Memory B cell (primary cell): Measurements from ENCODE around the gene GDPD4.

Experiments
- ATAC-seq: fragments of 150-1000 bp; cut with Tn5 transposase; 2 replicates; pipeline ENCODE4 v1.10.0; 2021; ENCODE audit warnings: low read depth, mild to moderate bottlenecking, moderate library complexity
- DNase-seq, 2 donors: peaks; one replicate each; pipeline ENCODE4 v3.0.0; 2022; ENCODE audit warnings: low spot score in 2 of 2
- H3K27ac Mint-ChIP-seq: one replicate; pipeline ENCODE4 v1.8.0; 2022; ENCODE audit warnings: mild to moderate bottlenecking, moderate library complexity, mixed read lengths
- H3K27me3 Mint-ChIP-seq: one replicate; pipeline ENCODE4 v1.8.0; 2022; ENCODE audit warnings: mixed read lengths
- H3K36me3 Mint-ChIP-seq: one replicate; pipeline ENCODE4 v1.8.0; 2022; ENCODE audit warnings: mild to moderate bottlenecking, mixed read lengths
- H3K4me1 Mint-ChIP-seq: one replicate; pipeline ENCODE4 v1.8.0; 2022; ENCODE audit warnings: mixed read lengths
- H3K4me3 Mint-ChIP-seq: one replicate; pipeline ENCODE4 v1.8.0; 2022; ENCODE audit warnings: mild to moderate bottlenecking, moderate library complexity, mixed read lengths
- H3K9me3 Mint-ChIP-seq: one replicate; pipeline ENCODE4 v1.8.0; 2022; ENCODE audit warnings: mixed read lengths

The GDPD4 gene

DNA sequence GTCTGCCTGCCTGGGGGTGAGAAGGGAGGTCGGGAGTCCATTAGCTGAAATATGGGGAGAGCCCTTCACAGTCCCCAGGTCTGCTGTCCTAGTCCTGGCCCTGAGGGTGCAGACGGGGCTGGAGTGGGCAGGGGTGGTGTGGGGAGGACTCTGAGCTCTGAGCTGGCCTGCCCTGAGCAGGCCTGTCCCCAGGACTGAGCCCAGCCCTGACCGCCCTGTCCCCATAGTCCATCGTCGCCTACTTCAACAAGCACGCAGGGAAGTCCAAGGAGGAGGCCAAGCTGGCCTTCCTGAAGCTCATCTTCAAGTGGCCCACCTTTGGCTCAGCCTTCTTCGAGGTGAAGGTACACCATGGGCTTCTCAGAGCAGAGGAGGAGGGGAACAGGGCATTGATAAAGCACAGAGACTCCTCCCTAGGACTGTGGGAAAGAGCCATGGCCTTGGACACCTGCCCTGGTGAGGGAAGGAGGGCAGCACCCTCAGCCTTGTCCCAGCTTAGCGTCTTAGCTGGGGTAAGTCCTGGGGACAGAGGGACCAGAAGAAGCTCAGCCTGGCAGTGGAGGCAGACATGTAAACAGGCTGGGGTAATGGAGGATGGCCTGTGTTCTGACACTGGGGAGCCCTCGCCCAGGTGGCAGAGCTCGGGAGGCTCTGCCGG lies 89.8 kb downstream of the GDPD4 start:
- H3K4me3 Mint-ChIP-seq: no peak overlapping the region
- no peaks in the 10 kb centered on the region for H3K36me3 Mint-ChIP-seq
- no peak overlapping the region for H3K27ac Mint-ChIP-seq
- no peak for ATAC-seq
- H3K4me1 Mint-ChIP-seq: no peaks in the 10 kb centered on the region
- DNase-seq: no peak
- no peaks in the 10 kb centered on the region for H3K9me3 Mint-ChIP-seq
- H3K27me3 Mint-ChIP-seq: peaks cover 10% of the 10 kb centered on the region

- no peak for ATAC-seq
- no peak for DNase-seq
Measured at GRCh38 chr11:77211040-77211451, 90.4 kb downstream of the GDPD4 start.

DNA sequence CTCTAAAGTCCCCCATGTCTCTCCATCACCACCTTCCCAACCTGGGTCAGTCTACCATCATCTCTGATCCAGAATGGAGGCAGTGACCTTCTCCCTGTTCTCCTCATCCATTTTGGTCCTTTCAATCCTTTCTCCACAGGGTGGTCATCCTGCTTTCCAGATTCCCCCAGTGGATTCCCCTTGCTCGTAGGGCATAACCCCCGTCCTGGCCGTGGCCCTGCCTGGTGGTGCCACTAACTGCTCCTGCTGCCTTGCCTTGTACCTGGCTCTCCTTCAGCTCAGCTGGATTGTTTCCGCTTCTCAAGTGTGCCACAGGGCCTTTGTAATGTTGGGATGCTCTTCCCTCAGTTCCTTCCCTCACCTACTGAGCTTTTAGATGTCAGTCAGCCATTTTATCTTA lies 91.8 kb downstream of the GDPD4 start:
- no peak overlapping the region for H3K4me3 Mint-ChIP-seq
- ATAC-seq (no peak), DNase-seq (no peak)
- H3K27me3 Mint-ChIP-seq: peaks cover 10% of the 10 kb centered on the region
- no peaks in the 10 kb centered on the region for H3K4me1 Mint-ChIP-seq
- H3K9me3 Mint-ChIP-seq: no peaks in the 10 kb centered on the region
- H3K27ac Mint-ChIP-seq: no peak overlapping the region
- no peaks in the 10 kb centered on the region for H3K36me3 Mint-ChIP-seq

More at GRCh38 chr11:77211040-77211451, 90.4 kb downstream of the GDPD4 start:
- no peaks in the 10 kb centered on the region for H3K36me3 Mint-ChIP-seq
- H3K4me1 Mint-ChIP-seq: no peaks in the 10 kb centered on the region
- no peak overlapping the region for H3K27ac Mint-ChIP-seq
- peaks cover 10% of the 10 kb centered on the region for H3K27me3 Mint-ChIP-seq
- H3K4me3 Mint-ChIP-seq: no peak overlapping the region
- no peaks in the 10 kb centered on the region for H3K9me3 Mint-ChIP-seq

- H3K36me3 Mint-ChIP-seq: no peaks in the 10 kb centered on the region
- H3K4me3 Mint-ChIP-seq: no peak overlapping the region
- no peak overlapping the region for H3K27ac Mint-ChIP-seq
- H3K27me3 Mint-ChIP-seq: peaks cover 10% of the 10 kb centered on the region
- no peaks in the 10 kb centered on the region for H3K4me1 Mint-ChIP-seq
- ATAC-seq (no peak), DNase-seq (no peak)
- no peaks in the 10 kb centered on the region for H3K9me3 Mint-ChIP-seq
Measured at GRCh38 chr11:77208535-77208934, 93.0 kb downstream of the GDPD4 start.

GRCh38 chr11:77207618-77208313 lies 93.7 kb downstream of the GDPD4 start:
- no peak for ATAC-seq
- Mint-ChIP-seq H3K9me3 (no peaks in the 10 kb centered on the region), H3K27me3 (peaks cover 10% of the 10 kb centered on the region)

DNA sequence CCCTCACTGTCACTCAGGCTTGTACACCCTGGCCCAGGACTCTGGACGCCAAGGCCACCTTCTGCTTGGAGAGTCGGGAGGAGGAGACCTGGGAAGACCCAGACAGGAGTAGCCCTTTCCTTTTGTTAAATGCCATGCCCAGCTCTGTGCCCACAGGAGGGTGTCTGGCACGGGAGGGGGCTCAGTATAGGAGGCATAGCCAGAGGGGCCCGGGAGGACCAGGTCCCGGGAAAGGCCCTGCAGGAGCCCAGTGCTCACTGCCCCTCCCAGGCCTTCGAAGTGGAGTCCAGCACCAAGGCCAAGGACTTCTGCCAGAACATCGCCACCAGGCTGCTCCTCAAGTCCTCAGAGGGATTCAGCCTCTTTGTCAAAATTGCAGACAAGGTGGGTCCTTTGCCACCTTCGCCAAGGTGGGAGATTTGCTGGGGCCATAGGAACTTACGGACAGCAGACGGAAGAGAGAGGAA lies 94.4 kb downstream of the GDPD4 start:
- peaks cover 10% of the 10 kb centered on the region for H3K27me3 Mint-ChIP-seq
- no peaks in the 10 kb centered on the region for H3K9me3 Mint-ChIP-seq
- H3K4me1 Mint-ChIP-seq: no peaks in the 10 kb centered on the region
- H3K27ac Mint-ChIP-seq: no peak overlapping the region
- ATAC-seq (no peak), DNase-seq (no peak)
- no peak overlapping the region for H3K4me3 Mint-ChIP-seq
- no peaks in the 10 kb centered on the region for H3K36me3 Mint-ChIP-seq

More at GRCh38 chr11:77207618-77208313, 93.7 kb downstream of the GDPD4 start:
- Mint-ChIP-seq H3K4me1 (no peaks in the 10 kb centered on the region), H3K27ac (no peak overlapping the region), H3K36me3 (no peaks in the 10 kb centered on the region), H3K4me3 (no peak overlapping the region)
- DNase-seq: no peak

- Mint-ChIP-seq H3K36me3 (no peaks in the 10 kb centered on the region), H3K27ac (no peak overlapping the region), H3K9me3 (no peaks in the 10 kb centered on the region), H3K27me3 (peaks cover 10% of the 10 kb centered on the region), H3K4me3 (no peak overlapping the region), H3K4me1 (no peaks in the 10 kb centered on the region)
- ATAC-seq (no peak), DNase-seq (no peak)
Measured at GRCh38 chr11:77206264-77207018, 95.0 kb downstream of the GDPD4 start.

DNA sequence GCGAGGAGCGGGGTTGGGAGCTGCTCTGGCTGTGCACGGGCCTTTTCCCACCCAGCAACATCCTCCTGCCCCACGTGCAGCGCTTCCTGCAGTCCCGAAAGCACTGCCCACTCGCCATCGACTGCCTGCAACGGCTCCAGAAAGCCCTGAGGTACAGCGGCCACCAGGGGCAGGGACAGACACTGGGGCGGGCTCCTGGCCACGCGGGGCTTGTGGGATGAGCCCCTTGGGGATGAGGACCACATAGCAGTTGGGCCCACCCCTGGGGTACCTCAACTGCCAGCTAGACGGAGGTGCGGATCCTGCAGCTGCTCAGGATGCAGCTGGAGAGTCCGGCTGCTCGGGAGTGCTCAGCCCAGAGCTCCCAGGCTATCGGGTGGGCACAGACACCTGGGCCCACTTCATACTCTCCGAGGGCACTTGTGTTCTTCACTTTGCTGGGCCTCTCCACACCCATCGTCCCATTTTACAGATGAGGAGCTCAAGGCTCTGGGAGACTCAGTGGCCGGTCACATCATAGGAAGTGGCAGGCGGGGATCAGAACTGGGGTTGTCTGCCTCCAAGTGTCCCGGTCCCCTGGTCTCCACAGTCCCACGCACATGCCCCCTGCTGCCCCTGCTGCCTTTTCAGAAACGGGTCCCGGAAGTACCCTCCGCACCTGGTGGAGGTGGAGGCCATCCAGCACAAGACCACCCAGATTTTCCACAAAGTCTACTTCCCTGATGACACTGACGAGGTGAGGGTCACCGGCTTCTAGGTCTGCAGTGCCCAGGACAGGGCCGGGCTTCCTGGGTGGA lies 95.8 kb downstream of the GDPD4 start:
- Mint-ChIP-seq H3K4me1 (no peaks in the 10 kb centered on the region), H3K9me3 (no peaks in the 10 kb centered on the region), H3K36me3 (no peaks in the 10 kb centered on the region), H3K27ac (no peak overlapping the region), H3K27me3 (peaks cover 10% of the 10 kb centered on the region), H3K4me3 (no peak overlapping the region)
- DNase-seq (no peak), ATAC-seq (no peak)

- ATAC-seq (no peak), DNase-seq (no peak)
- no peaks in the 10 kb centered on the region for H3K36me3 Mint-ChIP-seq
- no peak overlapping the region for H3K4me3 Mint-ChIP-seq
- no peaks in the 10 kb centered on the region for H3K4me1 Mint-ChIP-seq
- H3K27ac Mint-ChIP-seq: no peak overlapping the region
- H3K27me3 Mint-ChIP-seq: peaks cover 7% of the 10 kb centered on the region
- no peaks in the 10 kb centered on the region for H3K9me3 Mint-ChIP-seq
Measured at GRCh38 chr11:77204754-77205466, 96.6 kb downstream of the GDPD4 start.

- Mint-ChIP-seq H3K4me1 (no peaks in the 10 kb centered on the region), H3K4me3 (no peak overlapping the region), H3K36me3 (no peaks in the 10 kb centered on the region), H3K9me3 (no peaks in the 10 kb centered on the region), H3K27ac (no peak overlapping the region), H3K27me3 (peaks cover 3% of the 10 kb centered on the region)
- DNase-seq (no peak), ATAC-seq (no peak)
Measured at GRCh38 chr11:77203901-77204753, 97.4 kb downstream of the GDPD4 start.

- Mint-ChIP-seq H3K9me3 (no peaks in the 10 kb centered on the region), H3K27ac (no peak overlapping the region), H3K4me1 (peaks cover 5% of the 10 kb centered on the region), H3K36me3 (no peaks in the 10 kb centered on the region), H3K4me3 (no peak overlapping the region), H3K27me3 (peaks cover 7% of the 10 kb centered on the region)
- DNase-seq: no peak
- ATAC-seq: no peak
Measured at GRCh38 chr11:77202941-77203900, 98.3 kb downstream of the GDPD4 start.
